Liver (tissue), 9 donors: ENCODE results near the gene SIGLEC8. TPM values are rescaled to one million over a fixed set of nuclear protein-coding genes. Genes with fewer than 3 reads are reported as not detected.
A peak's percentile ranks its signal among the peaks of the same experiment; 100 is the strongest.

ENCODE experiments used
- DNase-seq: peaks from one replicate; pipeline ENCODE4 v3.0.0-alpha.2; 2017; ENCODE audit warnings: low spot score
- H3K27ac ChIP-seq, 2 donors: one replicate each; pipeline ENCODE4 v1.7.0; 2013; ENCODE audit warnings: inconsistent platforms in 2 of 2, low read length in 2 of 2, control low read depth in 1 of 2, low read depth in 1 of 2, mild to moderate bottlenecking in 1 of 2
- H3K27me3 ChIP-seq, 4 donors: one replicate each; pipeline versions ENCODE4 v1.6.1 to v1.7.0; 2013; ENCODE audit warnings: low read length in 3 of 4, inconsistent platforms in 1 of 4, mild to moderate bottlenecking in 1 of 4, moderate library complexity in 1 of 4; ENCODE audit not compliant: control insufficient read depth in 4 of 4, insufficient read depth in 4 of 4
- H3K36me3 ChIP-seq, 4 donors: one replicate each; pipeline versions ENCODE4 v1.6.1 to v1.7.0; 2013; ENCODE audit warnings: low read length in 3 of 4, mild to moderate bottlenecking in 3 of 4, low read depth in 1 of 4, moderate library complexity in 1 of 4; ENCODE audit not compliant: control insufficient read depth in 4 of 4, insufficient read depth in 3 of 4
- H3K4me1 ChIP-seq, 4 donors: one replicate each; pipeline versions ENCODE4 v1.6.1 to v1.7.0; 2013; ENCODE audit warnings: low read length in 3 of 4, mild to moderate bottlenecking in 3 of 4, moderate library complexity in 1 of 4; ENCODE audit not compliant: control insufficient read depth in 4 of 4, insufficient read depth in 4 of 4
- H3K4me3 ChIP-seq, 3 donors: one replicate each; pipeline versions ENCODE4 v1.6.1 to v1.7.0; 2013; ENCODE audit warnings: low read length in 3 of 3, control low read depth in 1 of 3, low read depth in 1 of 3, mild to moderate bottlenecking in 1 of 3
- H3K9ac ChIP-seq, 2 donors: one replicate each; pipeline ENCODE4 v1.7.0; 2013; ENCODE audit warnings: low read length in 2 of 2, mild to moderate bottlenecking in 2 of 2, moderate library complexity in 2 of 2, control low read depth in 1 of 2, low read depth in 1 of 2
- H3K9me3 ChIP-seq, 4 donors: one replicate each; pipeline versions ENCODE4 v1.6.1 to v1.7.0; 2013; ENCODE audit warnings: low read length in 3 of 4; ENCODE audit not compliant: control insufficient read depth in 4 of 4
- ATF3 ChIP-seq: IDR thresholded peaks from 2 replicates; pipeline ENCODE4 v1.6.1; 2016; ENCODE audit warnings: antibody characterized with exemption
- CTCF ChIP-seq: fragments of 150-350 bp; IDR thresholded peaks from 2 replicates; pipeline ENCODE4 v1.5.1; 2017; ENCODE audit warnings: improper control_type of control experiment, low read depth, low read length; ENCODE audit not compliant: missing input control
- FOXA1 ChIP-seq: IDR thresholded peaks from 2 replicates; pipeline ENCODE4 v1.6.1; 2016; ENCODE audit warnings: antibody characterized with exemption
- FOXA2 ChIP-seq: IDR thresholded peaks from 2 replicates; pipeline ENCODE4 v1.6.1; 2016; ENCODE audit warnings: antibody characterized with exemption
- GABPA ChIP-seq, 2 donors: IDR thresholded peaks in 1 of 2; conservative IDR thresholded peaks in 1 of 2; 2 replicates each; pipeline ENCODE4 v1.6.1; 2016; ENCODE audit warnings: antibody characterized with exemption in 2 of 2, mild to moderate bottlenecking in 1 of 2, moderate library complexity in 1 of 2
- HNF4G ChIP-seq: IDR thresholded peaks from 2 replicates; pipeline ENCODE4 v1.6.1; 2016; ENCODE audit warnings: antibody characterized with exemption
- MAX ChIP-seq: IDR thresholded peaks from 2 replicates; pipeline ENCODE4 v1.6.1; 2016; ENCODE audit warnings: antibody characterized with exemption
- RAD21 ChIP-seq, 2 donors: IDR thresholded peaks; 2 replicates each; pipeline ENCODE4 v1.6.1; 2016; ENCODE audit warnings: antibody characterized with exemption in 2 of 2, mild to moderate bottlenecking in 2 of 2
- REST ChIP-seq: IDR thresholded peaks from 2 replicates; pipeline ENCODE4 v1.6.1; 2016; ENCODE audit warnings: antibody characterized with exemption, mild to moderate bottlenecking
- TAF1 ChIP-seq: conservative IDR thresholded peaks from 2 replicates; pipeline ENCODE4 v1.6.1; 2016; ENCODE audit warnings: antibody characterized with exemption, mild to moderate bottlenecking
- YY1 ChIP-seq: IDR thresholded peaks from 2 replicates; pipeline ENCODE4 v1.6.1; 2016; ENCODE audit warnings: antibody characterized with exemption, mild to moderate bottlenecking
- ZBTB33 ChIP-seq: IDR thresholded peaks from 2 replicates; pipeline ENCODE4 v1.6.1; 2016; ENCODE audit warnings: antibody characterized with exemption
- WGBS: extraction: QIAGEN DNeasy Blood & Tissue Kit; methylation state at CpG from one replicate; pipeline ENCODE4 v1.1.7; 2013; 5-methylcytosine and 5-hydroxymethylcytosine counted together
- polyA plus RNA-seq, 2 donors: library from polyadenylated mRNA; stranded (reverse) in 1 of 2; unstranded in 1 of 2; fragments of 200-250 nt in 1 of 2; fragments of >200 nt in 1 of 2; fragmentation: Nextera tagmentation in 1 of 2; extraction: Ambion mirVana in 1 of 2; gene quantifications; one replicate each; pipeline versions ENCODE4 v1.2.1 to v1.2.3, GENCODE V29; 2013 to 2015
- total RNA-seq, 2 donors: library from RNA; depleted of rRNA; stranded (reverse); fragments of >200 nt; gene quantifications; one replicate each; pipeline ENCODE4 v1.2.3, GENCODE V29; 2014
- donor health status: healthy.
- donor health status: healthy.
- donor health status: healthy.
- donor health status: healthy.
- donor health status: healthy.

Gene SIGLEC8
- total and polyA plus RNA-seq, 4 donors = 0.09 to 2.3 (median 0.52) TPM

GRCh38 chr19:51468545-51468920 lies 10.3 kb upstream of the SIGLEC8 start:
- no peaks in the 10 kb centered on the region for H3K27me3 ChIP-seq
- peak; percentile 9 for DNase-seq
- H3K4me3 ChIP-seq = no peak overlapping the region
- no peaks in the 10 kb centered on the region for H3K4me1 ChIP-seq
- TF ChIP-seq ZBTB33 (no peak), RAD21 (IDR thresholded peaks at IDR 0.05) (no peak), REST (no peak), TAF1 (no peak), ATF3 (no peak), GABPA (IDR thresholded peaks at IDR 0.05 in 1 of 2, conservative IDR thresholded peaks at IDR 0.05 in 1 of 2) (no peak), CTCF (no peak)
- H3K9me3 ChIP-seq = no peaks in the 10 kb centered on the region
- WGBS = 58% methylated on average over 2 of the region's 2 CpGs
- H3K9ac ChIP-seq = no peak overlapping the region
- no peaks in the 10 kb centered on the region for H3K36me3 ChIP-seq
- no peak overlapping the region for H3K27ac ChIP-seq

- WGBS = 54% methylated on average over 4 of the region's 4 CpGs
- H3K27me3 ChIP-seq = no peaks in the 10 kb centered on the region
- no peak for TF ChIP-seq ATF3
- H3K9me3 ChIP-seq = no peaks in the 10 kb centered on the region
- no peak for DNase-seq
- no peaks in the 10 kb centered on the region for H3K4me1 ChIP-seq
- no peak overlapping the region for H3K4me3 ChIP-seq
- H3K27ac ChIP-seq = no peak overlapping the region
- no peaks in the 10 kb centered on the region for H3K36me3 ChIP-seq
- H3K9ac ChIP-seq = no peak overlapping the region
Measured at GRCh38 chr19:51467864-51468544, 9.8 kb upstream of the SIGLEC8 start.

GRCh38 chr19:51466723-51467122 lies 8.5 kb upstream of the SIGLEC8 start:
- Histone ChIP-seq H3K4me3 (no peak overlapping the region), H3K36me3 (no peaks in the 10 kb centered on the region), H3K9me3 (no peaks in the 10 kb centered on the region), H3K9ac (no peak overlapping the region), H3K27me3 (no peaks in the 10 kb centered on the region), H3K4me1 (peaks cover 0 to 7% (median 0%) of the 10 kb centered on the region in 4 donors), H3K27ac (no peak overlapping the region)
- 43% methylated on average over 3 of the region's 3 CpGs for WGBS
- DNase-seq = no peak
- no peak for TF ChIP-seq RAD21 (IDR thresholded peaks at IDR 0.05)
- TF ChIP-seq TAF1 = no peak
- TF ChIP-seq MAX = no peak
- TF ChIP-seq ZBTB33 = no peak
- TF ChIP-seq FOXA1 = no peak
- no peak for TF ChIP-seq HNF4G
- no peak for TF ChIP-seq YY1
- TF ChIP-seq ATF3 = no peak
- no peak for TF ChIP-seq CTCF
- TF ChIP-seq FOXA2 = no peak
